Activated CD4-positive, alpha-beta T cell treated with anti-CD3 and anti-CD28 coated beads, Interleukin-2, amount 10 ng/mL, durations not matched to agents 24 days and 14 days (primary cell): ENCODE data around the gene GPAT3. TPM values are rescaled to one million over a fixed set of nuclear protein-coding genes. Genes with fewer than 3 reads are reported as not detected.

Experiments
- DNase-seq: peaks from one replicate; pipeline ENCODE4 v3.0.0; 2022
- H3K27ac Mint-ChIP-seq: one replicate; pipeline ENCODE4 v1.8.0; 2022; ENCODE audit warnings: mild to moderate bottlenecking, mixed read lengths
- H3K27me3 Mint-ChIP-seq: one replicate; pipeline ENCODE4 v1.8.0; 2022; ENCODE audit warnings: mixed read lengths
- H3K36me3 Mint-ChIP-seq: one replicate; pipeline ENCODE4 v1.8.0; 2022; ENCODE audit warnings: low read depth, mild to moderate bottlenecking, mixed read lengths
- H3K4me1 Mint-ChIP-seq: one replicate; pipeline ENCODE4 v1.8.0; 2021; ENCODE audit warnings: mixed read lengths
- H3K4me3 Mint-ChIP-seq: one replicate; pipeline ENCODE4 v1.8.0; 2022; ENCODE audit warnings: mild to moderate bottlenecking, moderate library complexity, mixed read lengths
- H3K9me3 Mint-ChIP-seq: one replicate; pipeline ENCODE4 v1.8.0; 2021; ENCODE audit warnings: mixed read lengths
- intact Hi-C: fragments of 100-400 bp; cut with micrococcal nuclease; formaldehyde crosslinking; loops from one replicate; pipeline ENCODE4 v1.15.1; 2023
- total RNA-seq: library from RNA; stranded (reverse); gene quantifications from 2 replicates; pipeline ENCODE4 v1.2.3, GENCODE V29; 2022

GPAT3 gene
- total RNA-seq, 1 donor from 2014 or later, result 3.6 TPM

DNA sequence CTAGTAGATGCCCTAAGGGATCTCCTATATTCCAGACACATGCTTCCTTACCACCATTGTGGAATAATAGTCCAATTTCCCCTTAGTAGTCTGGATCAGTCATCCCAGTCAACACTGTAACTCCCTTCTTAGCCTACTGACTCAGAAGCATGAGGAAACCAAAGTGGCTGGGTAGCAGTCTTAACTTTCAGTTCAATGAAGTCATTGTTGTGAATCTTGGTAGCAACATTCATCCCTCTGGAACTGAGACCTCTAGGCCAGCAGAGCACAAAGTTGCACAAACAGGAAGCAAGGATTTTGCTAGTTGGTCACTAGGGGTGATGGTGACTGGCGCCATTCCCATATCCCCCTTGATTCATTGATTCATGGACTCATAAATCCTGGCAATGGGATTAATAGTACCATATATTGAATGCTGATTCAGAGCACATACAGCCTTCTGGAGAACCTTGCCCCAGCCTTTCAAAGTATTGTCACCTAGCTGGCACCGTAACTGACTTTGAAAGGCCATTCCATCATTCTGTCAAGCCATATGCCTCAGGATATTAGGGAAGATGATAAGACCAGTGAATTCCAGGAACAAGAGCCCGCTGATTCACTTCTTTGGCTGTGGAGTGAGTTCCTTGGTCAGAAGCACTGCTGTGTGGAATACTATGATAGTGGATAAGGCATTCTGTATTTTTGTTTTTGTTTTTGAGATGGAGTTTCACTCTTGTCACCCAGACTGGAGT, 19.7 kb upstream of the GPAT3 start:
- no peak for DNase-seq
- no peak overlapping the region for H3K4me3 Mint-ChIP-seq
- H3K9me3 Mint-ChIP-seq, result no peaks in the 10 kb centered on the region
- intact Hi-C loops, result no loop called here
- peaks cover 8% of the 10 kb centered on the region for H3K27me3 Mint-ChIP-seq
- no peak overlapping the region for H3K27ac Mint-ChIP-seq
- no peaks in the 10 kb centered on the region for H3K4me1 Mint-ChIP-seq
- no peaks in the 10 kb centered on the region for H3K36me3 Mint-ChIP-seq

DNA sequence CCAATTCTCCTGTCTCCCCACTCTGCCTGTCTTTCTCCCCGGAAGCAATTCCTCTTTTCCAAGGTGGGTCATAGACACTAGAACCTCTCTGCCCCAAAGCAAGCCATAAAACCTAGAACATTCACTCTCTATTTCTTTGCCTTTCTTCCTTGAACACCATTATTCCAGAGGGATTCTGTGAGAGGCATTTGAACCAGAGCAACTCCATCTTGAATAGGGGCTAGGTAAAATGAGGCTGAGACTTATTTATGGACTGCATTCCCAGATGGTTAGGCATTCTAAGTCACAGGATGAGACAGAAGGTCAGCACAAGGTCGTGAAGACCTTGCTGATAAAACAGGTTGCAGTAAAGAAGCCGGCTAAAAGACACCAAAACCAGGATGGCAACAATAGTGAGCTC, 13.7 kb upstream of the GPAT3 start:
- Mint-ChIP-seq H3K27me3 (peaks cover 10% of the 10 kb centered on the region), H3K4me3 (no peak overlapping the region), H3K4me1 (no peaks in the 10 kb centered on the region), H3K9me3 (no peaks in the 10 kb centered on the region), H3K36me3 (no peaks in the 10 kb centered on the region), H3K27ac (no peak overlapping the region)
- intact Hi-C loops, result no loop called here
- no peak for DNase-seq

DNA sequence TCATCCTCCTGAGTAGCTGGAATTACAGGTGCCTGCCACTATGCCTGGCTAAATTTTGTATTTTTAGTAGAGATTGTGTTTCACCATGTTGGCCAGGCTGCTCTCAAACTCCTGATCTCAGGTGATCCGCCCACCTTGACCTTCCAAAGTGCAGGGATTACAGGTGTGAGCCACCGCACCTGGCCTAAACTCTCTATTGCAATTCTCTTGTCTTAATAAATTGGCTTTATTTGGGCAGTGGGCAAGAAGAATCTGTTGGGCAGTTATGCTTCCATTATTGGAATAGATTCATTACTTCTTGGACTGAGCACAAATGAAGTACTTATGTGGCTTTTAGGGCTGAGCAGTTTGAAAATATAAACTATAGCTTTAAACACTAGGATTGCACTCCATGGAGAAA, 8.2 kb upstream of the GPAT3 start:
- intact Hi-C loops, result no loop called here
- H3K27ac Mint-ChIP-seq, result no peak overlapping the region
- H3K4me3 Mint-ChIP-seq, result no peak overlapping the region
- H3K36me3 Mint-ChIP-seq, result no peaks in the 10 kb centered on the region
- no peaks in the 10 kb centered on the region for H3K9me3 Mint-ChIP-seq
- no peaks in the 10 kb centered on the region for H3K4me1 Mint-ChIP-seq
- no peak for DNase-seq
- peaks cover 12% of the 10 kb centered on the region for H3K27me3 Mint-ChIP-seq

- no peak for DNase-seq
- intact Hi-C loops, result loop anchor here (2.0 kb wide), 2 partner anchors 22 to 52 kb away; partner anchors contain the start of gene ABRAXAS1
- H3K36me3 Mint-ChIP-seq, result no peaks in the 10 kb centered on the region
- H3K27me3 Mint-ChIP-seq, result peaks cover 43% of the 10 kb centered on the region
- no peaks in the 10 kb centered on the region for H3K9me3 Mint-ChIP-seq
- H3K4me3 Mint-ChIP-seq, result peak overlapping the region; percentile 87
- peak overlapping the region; percentile 12 for H3K27ac Mint-ChIP-seq
- H3K4me1 Mint-ChIP-seq, result peaks cover 13% of the 10 kb centered on the region
These were observed 709 bp downstream of the GPAT3 start for GRCh38 chr4:83536362-83537272.

DNA sequence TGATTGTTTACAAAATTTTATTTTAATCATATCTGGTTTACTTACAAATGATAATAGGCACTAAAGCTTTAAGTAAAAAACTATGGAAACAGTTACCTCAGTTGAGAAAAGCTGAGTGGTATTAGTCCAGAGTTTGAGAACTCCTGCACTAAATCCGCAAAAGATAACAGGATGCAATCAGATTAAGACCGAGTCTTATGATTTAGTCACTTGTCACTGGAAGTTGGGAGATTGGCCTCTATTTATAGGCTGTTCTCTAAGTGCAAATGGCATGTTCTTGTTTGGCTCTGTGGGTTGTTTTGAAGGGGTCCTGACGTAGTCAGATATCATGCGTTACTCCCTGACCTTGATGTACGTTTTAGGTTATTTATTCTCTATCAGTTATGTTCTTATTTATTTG, 6.3 kb downstream of the GPAT3 start:
- Mint-ChIP-seq H3K4me1 (no peaks in the 10 kb centered on the region), H3K9me3 (no peaks in the 10 kb centered on the region), H3K27me3 (peaks cover 9% of the 10 kb centered on the region), H3K4me3 (no peak overlapping the region), H3K27ac (no peak overlapping the region), H3K36me3 (no peaks in the 10 kb centered on the region)
- no peak for DNase-seq
- intact Hi-C loops, result no loop called here

GRCh38 chr4:83546786-83547185, 10.9 kb downstream of the GPAT3 start:
- intact Hi-C loops, result no loop called here
- H3K36me3 Mint-ChIP-seq, result no peaks in the 10 kb centered on the region
- peaks cover 6% of the 10 kb centered on the region for H3K4me1 Mint-ChIP-seq
- no peaks in the 10 kb centered on the region for H3K27me3 Mint-ChIP-seq
- no peaks in the 10 kb centered on the region for H3K9me3 Mint-ChIP-seq
- no peak overlapping the region for H3K27ac Mint-ChIP-seq
- no peak overlapping the region for H3K4me3 Mint-ChIP-seq
- DNase-seq, result no peak

GRCh38 chr4:83548151-83548905, 12.4 kb downstream of the GPAT3 start:
- Mint-ChIP-seq H3K27me3 (no peaks in the 10 kb centered on the region), H3K4me1 (peaks cover 19% of the 10 kb centered on the region), H3K4me3 (no peak overlapping the region), H3K27ac (peak overlapping the region; percentile 35), H3K9me3 (no peaks in the 10 kb centered on the region), H3K36me3 (no peaks in the 10 kb centered on the region)
- intact Hi-C loops, result loop anchor here (1.0 kb wide), 2 partner anchors 10 to 13 kb away; no protein-coding TSS in a partner anchor
- peak; percentile 86 for DNase-seq

DNA sequence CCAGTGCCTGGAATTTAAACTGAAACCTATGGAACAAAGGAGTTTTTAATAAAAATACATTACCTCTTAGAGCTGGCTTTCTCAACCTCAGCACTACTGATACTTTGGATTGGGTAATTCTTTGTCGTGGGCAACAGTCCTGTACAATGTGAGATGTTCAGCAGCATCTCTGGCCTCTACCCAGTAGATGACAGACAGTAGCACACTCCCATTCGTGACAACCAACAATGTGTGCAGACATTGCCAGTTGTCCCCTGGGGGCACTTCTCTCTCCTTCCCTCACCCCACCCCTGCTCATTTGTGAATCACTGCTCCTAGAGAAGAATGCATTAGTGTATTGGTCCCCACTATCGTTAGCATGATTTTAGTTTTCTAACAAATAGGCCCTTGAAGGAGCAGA, 16.2 kb downstream of the GPAT3 start:
- Mint-ChIP-seq H3K4me3 (no peak overlapping the region), H3K27ac (no peak overlapping the region), H3K9me3 (no peaks in the 10 kb centered on the region), H3K27me3 (no peaks in the 10 kb centered on the region), H3K36me3 (peaks cover 2% of the 10 kb centered on the region), H3K4me1 (peaks cover 21% of the 10 kb centered on the region)
- DNase-seq, result no peak
- intact Hi-C loops, result no loop called here

DNA sequence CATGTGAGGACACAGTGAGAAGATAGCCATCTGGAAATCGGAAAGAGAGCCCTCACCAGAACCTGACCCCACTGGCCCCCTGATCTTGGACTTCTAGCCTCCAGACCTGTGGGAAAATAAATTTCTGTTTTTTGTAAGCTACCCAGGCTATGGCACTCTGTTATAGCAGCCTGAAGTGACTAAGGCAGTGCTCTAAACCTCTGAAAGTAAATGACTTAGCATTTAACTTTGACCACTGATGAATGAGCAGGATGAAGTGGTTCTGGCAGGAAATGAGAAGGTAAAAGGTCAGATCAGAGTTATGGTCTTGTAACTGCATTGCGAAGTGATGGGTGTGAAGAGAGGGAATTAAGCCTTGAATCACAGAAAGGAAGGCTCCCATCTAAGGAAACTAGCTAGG, 17.0 kb downstream of the GPAT3 start:
- Mint-ChIP-seq H3K36me3 (peaks cover 2% of the 10 kb centered on the region), H3K27ac (no peak overlapping the region), H3K4me1 (peaks cover 24% of the 10 kb centered on the region), H3K4me3 (no peak overlapping the region), H3K27me3 (no peaks in the 10 kb centered on the region), H3K9me3 (no peaks in the 10 kb centered on the region)
- intact Hi-C loops, result no loop called here
- DNase-seq, result no peak

DNA sequence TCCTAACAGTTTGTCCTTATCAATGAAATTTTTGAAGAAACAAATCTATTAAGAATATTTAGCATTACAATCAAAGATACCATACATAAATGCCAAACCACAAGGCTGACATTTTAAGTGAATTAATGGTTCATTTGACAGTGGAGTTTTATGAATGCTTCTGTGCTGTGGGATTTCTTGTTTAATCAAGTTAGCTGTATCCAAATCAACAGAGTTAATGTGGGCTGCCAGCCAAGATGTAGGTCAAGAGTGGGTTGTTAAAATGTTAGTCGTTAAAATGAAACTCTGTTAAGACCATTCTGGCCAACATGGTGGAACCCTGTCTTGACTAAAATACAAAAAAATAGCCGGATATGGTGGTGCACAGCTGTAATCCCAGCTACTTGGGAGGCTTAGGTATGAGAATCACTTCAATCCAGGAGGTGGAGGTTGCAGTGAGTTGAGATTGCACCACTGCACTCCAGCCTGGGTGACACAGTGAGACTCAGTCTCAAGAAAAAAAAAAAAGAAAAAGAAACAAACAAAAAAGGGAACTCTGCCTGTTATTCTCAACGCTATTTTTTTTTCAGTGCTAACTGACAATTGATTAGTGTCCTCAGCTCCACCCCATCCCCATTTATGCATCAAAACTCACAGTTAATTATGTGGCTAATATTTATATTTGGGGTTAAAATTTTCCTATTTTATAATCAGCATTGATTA, 20.2 kb downstream of the GPAT3 start:
- peaks cover 2% of the 10 kb centered on the region for H3K36me3 Mint-ChIP-seq
- H3K27me3 Mint-ChIP-seq, result peaks cover 4% of the 10 kb centered on the region

DNA sequence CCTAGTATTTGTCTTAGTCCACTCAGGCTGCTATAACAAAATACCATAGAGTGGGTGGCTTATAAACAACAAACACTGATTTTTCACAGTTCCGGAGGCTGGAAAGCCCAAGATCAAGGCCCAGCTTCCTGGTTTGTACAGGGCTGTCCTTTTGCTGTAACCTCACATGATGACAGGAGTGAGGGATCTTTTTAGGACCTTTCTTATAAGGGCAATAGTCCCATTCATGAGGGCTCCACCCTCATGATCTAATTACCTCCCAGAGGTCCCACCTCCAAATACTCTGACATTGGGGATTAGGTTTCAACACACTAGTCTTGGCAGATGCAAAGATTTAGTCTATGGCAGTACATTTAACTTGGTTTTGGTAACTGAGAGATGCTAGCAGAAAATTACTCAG, 20.9 kb downstream of the GPAT3 start:
- Mint-ChIP-seq H3K4me3 (no peak overlapping the region), H3K4me1 (peaks cover 34% of the 10 kb centered on the region), H3K27ac (no peak overlapping the region), H3K27me3 (peaks cover 4% of the 10 kb centered on the region), H3K36me3 (peaks cover 2% of the 10 kb centered on the region), H3K9me3 (no peaks in the 10 kb centered on the region)
- DNase-seq, result no peak
- intact Hi-C loops, result no loop called here

More for the DNA sequence above, 20.2 kb downstream of the GPAT3 start:
- Mint-ChIP-seq H3K4me3 (no peak overlapping the region), H3K9me3 (no peaks in the 10 kb centered on the region), H3K27ac (no peak overlapping the region), H3K4me1 (peaks cover 31% of the 10 kb centered on the region)
- intact Hi-C loops, result no loop called here
- no peak for DNase-seq

- intact Hi-C loops, result loop anchor here (1.0 to 2.0 kb wide), 3 partner anchors 10 to 201 kb away; partner anchors contain the start of gene GPAT3
- H3K4me1 Mint-ChIP-seq, result peaks cover 27% of the 10 kb centered on the region
- H3K9me3 Mint-ChIP-seq, result no peaks in the 10 kb centered on the region
- peak overlapping the region; percentile 64 for H3K27ac Mint-ChIP-seq
- H3K27me3 Mint-ChIP-seq, result peaks cover 9% of the 10 kb centered on the region
- H3K4me3 Mint-ChIP-seq, result peak overlapping the region; percentile 46
- peaks cover 2% of the 10 kb centered on the region for H3K36me3 Mint-ChIP-seq
- no peak for DNase-seq
These were observed 22.2 kb downstream of the GPAT3 start for GRCh38 chr4:83558059-83558653.

- Mint-ChIP-seq H3K27me3 (peaks cover 9% of the 10 kb centered on the region), H3K27ac (peak overlapping the region; percentile 64), H3K36me3 (peaks cover 2% of the 10 kb centered on the region), H3K4me3 (peak overlapping the region; percentile 46), H3K4me1 (peaks cover 24% of the 10 kb centered on the region), H3K9me3 (no peaks in the 10 kb centered on the region)
- intact Hi-C loops, result loop anchor here (1.0 to 2.0 kb wide), 3 partner anchors 10 to 202 kb away; partner anchors contain the start of gene GPAT3
- DNase-seq, result no peak
These were observed 22.8 kb downstream of the GPAT3 start for GRCh38 chr4:83558680-83559079.
